T-helper 2 cell (primary cell): ENCODE measurements around the gene TRAIP.
A peak's percentile ranks its signal among the peaks of the same experiment; 100 is the strongest.
"Not testable (repeated sequence)": the region's sequence is repeated elsewhere in the genome, so short reads cannot be mapped to it uniquely, and the experiment has no call there.

Source experiments
- DNase-seq, 5 experiments: peaks; one replicate each; pipeline versions ENCODE4 v3.0.0 to v3.0.0-alpha.2; 2012 to 2022
- total RNA-seq, 2 donors: gene quantifications; one replicate each; lab custom pipeline; 2026; lab: John Stamatoyannopoulos, UW

Gene TRAIP
- total RNA-seq: 2.8 to 5.0 reads per million in 2 donors

- peak; percentile 86 to 93 (median 90) for DNase-seq
These were observed at the start of gene TRAIP for GRCh38 chr3:49856181-49857005. TRAIP (minus strand) TSS chr3:49856564; CDS start chr3:49856453, 111 bp downstream.

GRCh38 chr3:49904448-49904847, 48.1 kb upstream of the TRAIP start:
- DNase-seq: not testable (repeated sequence)

GRCh38 chr3:49903451-49904424, 47.4 kb upstream of the TRAIP start, which contains the start of gene MST1R:
MST1R (minus strand) TSS chr3:49903873; CDS start chr3:49903609, 264 bp downstream.
- peak; percentile 66 to 90 (median 73) for DNase-seq

GRCh38 chr3:49902511-49903345, 46.4 kb upstream of the TRAIP start:
- DNase-seq: no peak

GRCh38 chr3:49901366-49902339, 45.3 kb upstream of the TRAIP start:
- no peak for DNase-seq

GRCh38 chr3:49900491-49901153, 44.3 kb upstream of the TRAIP start:
- DNase-seq: no peak

- no peak for DNase-seq
These were observed 43.5 kb upstream of the TRAIP start for GRCh38 chr3:49899815-49900214.

- DNase-seq: no peak
These were observed 42.6 kb upstream of the TRAIP start for GRCh38 chr3:49898991-49899390.

- DNase-seq: no peak
These were observed 40.0 kb upstream of the TRAIP start for GRCh38 chr3:49896345-49896744.

GRCh38 chr3:49895791-49896190, 39.4 kb upstream of the TRAIP start:
- no peak for DNase-seq

GRCh38 chr3:49889296-49889695, 32.9 kb upstream of the TRAIP start:
- DNase-seq: no peak

- no peak for DNase-seq
These were observed 30.5 kb upstream of the TRAIP start for GRCh38 chr3:49886922-49887265.

GRCh38 chr3:49883998-49884397, 27.6 kb upstream of the TRAIP start:
- no peak for DNase-seq

GRCh38 chr3:49882166-49882565, 25.8 kb upstream of the TRAIP start:
- no peak for DNase-seq

- no peak for DNase-seq
These were observed 24.4 kb upstream of the TRAIP start for GRCh38 chr3:49880581-49881315.

- no peak for DNase-seq
These were observed 23.4 kb upstream of the TRAIP start for GRCh38 chr3:49879721-49880120.

- DNase-seq: no peak
These were observed 22.3 kb upstream of the TRAIP start for GRCh38 chr3:49878686-49879085.

GRCh38 chr3:49877716-49878115, 21.4 kb upstream of the TRAIP start:
- no peak for DNase-seq

GRCh38 chr3:49876567-49876966, 20.2 kb upstream of the TRAIP start:
- no peak for DNase-seq

GRCh38 chr3:49873623-49874022, 17.3 kb upstream of the TRAIP start:
- DNase-seq: no peak
